ENCODE data around the gene CRISP3. TPM values are rescaled to one million over a fixed set of nuclear protein-coding genes. Genes with fewer than 3 reads are reported as not detected.

The CRISP3 gene
- total RNA-seq, 1 experiment from 2014 or later = not detected

DNA sequence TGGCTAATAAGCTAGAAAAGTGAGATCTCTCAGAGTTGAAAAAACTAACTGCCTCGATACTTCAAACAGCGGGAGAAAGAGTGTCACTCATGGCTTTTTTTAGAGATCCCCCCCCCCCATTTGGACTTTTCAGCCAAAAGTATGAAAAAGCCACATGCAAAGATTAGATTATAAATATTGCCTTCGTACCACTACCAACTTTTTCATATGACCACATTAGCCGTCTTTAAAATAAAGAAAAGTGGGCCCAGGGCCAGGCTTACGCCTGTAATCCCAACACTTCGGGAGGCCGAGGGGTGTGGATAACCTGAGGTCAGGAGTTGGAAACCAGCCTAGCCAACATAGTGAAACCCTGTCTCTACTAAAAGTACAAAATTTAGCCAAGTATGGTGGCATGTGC lies 38.5 kb upstream of the CRISP3 start (continued):
- TF ChIP-seq, protein P1, sequence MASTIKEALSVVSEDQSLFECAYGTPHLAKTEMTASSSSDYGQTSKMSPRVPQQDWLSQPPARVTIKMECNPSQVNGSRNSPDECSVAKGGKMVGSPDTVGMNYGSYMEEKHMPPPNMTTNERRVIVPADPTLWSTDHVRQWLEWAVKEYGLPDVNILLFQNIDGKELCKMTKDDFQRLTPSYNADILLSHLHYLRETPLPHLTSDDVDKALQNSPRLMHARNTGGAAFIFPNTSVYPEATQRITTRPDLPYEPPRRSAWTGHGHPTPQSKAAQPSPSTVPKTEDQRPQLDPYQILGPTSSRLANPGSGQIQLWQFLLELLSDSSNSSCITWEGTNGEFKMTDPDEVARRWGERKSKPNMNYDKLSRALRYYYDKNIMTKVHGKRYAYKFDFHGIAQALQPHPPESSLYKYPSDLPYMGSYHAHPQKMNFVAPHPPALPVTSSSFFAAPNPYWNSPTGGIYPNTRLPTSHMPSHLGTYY (CRISPR knock-in tag; IDR thresholded peaks at IDR 0.05) = no peak
- TF ChIP-seq FOXK1 (CRISPR knock-in tag; IDR thresholded peaks at IDR 0.05) (no peak), ZNF317 (CRISPR knock-in tag; IDR thresholded peaks at IDR 0.05; ENCODE audit: borderline replicate concordance, low read depth) (no peak), NFATC4 (CRISPR knock-in tag; IDR thresholded peaks at IDR 0.05) (no peak), CREB1 (CRISPR knock-in tag; IDR thresholded peaks at IDR 0.05) (no peak)
- TF ChIP-seq, protein P2, sequence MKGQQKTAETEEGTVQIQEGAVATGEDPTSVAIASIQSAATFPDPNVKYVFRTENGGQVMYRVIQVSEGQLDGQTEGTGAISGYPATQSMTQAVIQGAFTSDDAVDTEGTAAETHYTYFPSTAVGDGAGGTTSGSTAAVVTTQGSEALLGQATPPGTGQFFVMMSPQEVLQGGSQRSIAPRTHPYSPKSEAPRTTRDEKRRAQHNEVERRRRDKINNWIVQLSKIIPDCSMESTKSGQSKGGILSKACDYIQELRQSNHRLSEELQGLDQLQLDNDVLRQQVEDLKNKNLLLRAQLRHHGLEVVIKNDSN (CRISPR knock-in tag; IDR thresholded peaks at IDR 0.05) = no peak

DNA sequence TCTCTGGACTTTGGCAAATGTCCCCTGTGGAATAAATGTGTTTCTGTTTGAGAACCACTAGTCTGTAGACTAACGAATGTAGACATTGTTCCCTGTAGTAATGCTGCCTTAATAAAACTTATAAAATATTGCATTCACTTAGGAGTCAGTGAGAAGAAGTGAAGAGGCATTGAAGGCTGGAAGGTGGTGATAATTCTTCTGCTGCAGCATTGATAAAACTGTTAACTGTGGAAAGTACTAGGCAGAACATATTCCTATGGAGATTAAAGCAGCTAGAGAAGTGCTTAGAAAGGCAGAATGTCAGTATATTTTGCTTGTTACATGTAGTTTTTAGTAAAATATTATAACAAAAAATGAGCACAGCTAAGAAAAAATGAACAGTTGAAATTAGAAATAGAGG lies 38.1 kb upstream of the CRISP3 start:
- Mint-ChIP-seq H3K9me3 (peaks cover 18% of the 10 kb centered on the region), H3K4me1 (peaks cover 3% of the 10 kb centered on the region), H3K4me3 (no peak overlapping the region), H3K36me3 (peaks cover 7% of the 10 kb centered on the region; the same call in 1 of the 2 replicates), H3K27me3 (ENCODE audit: low read depth) (no peaks in the 10 kb centered on the region; the same call in 1 of the 2 replicates), H3K27ac (no peak overlapping the region)
- TF ChIP-seq NR1H2 (CRISPR knock-in tag; IDR thresholded peaks at IDR 0.05) (no peak), FOXK1 (CRISPR knock-in tag; IDR thresholded peaks at IDR 0.05) (no peak), JUN (CRISPR knock-in tag; IDR thresholded peaks at IDR 0.05) (no peak), KAT7 (CRISPR knock-in tag; IDR thresholded peaks at IDR 0.05; ENCODE audit: borderline replicate concordance) (no peak), HMGA2 (CRISPR knock-in tag; IDR thresholded peaks at IDR 0.05) (no peak), CREM (CRISPR knock-in tag; IDR thresholded peaks at IDR 0.05) (no peak), FOXJ3 (CRISPR knock-in tag; IDR thresholded peaks at IDR 0.05; ENCODE audit: borderline replicate concordance) (no peak), ZNF232 (CRISPR knock-in tag; IDR thresholded peaks at IDR 0.05) (no peak), JAZF1 (CRISPR knock-in tag; IDR thresholded peaks at IDR 0.05) (no peak), ZNF423 (CRISPR knock-in tag; IDR thresholded peaks at IDR 0.05) (no peak), SMAD4 (CRISPR knock-in tag; IDR thresholded peaks at IDR 0.05) (no peak)
- TF ChIP-seq, protein P3, sequence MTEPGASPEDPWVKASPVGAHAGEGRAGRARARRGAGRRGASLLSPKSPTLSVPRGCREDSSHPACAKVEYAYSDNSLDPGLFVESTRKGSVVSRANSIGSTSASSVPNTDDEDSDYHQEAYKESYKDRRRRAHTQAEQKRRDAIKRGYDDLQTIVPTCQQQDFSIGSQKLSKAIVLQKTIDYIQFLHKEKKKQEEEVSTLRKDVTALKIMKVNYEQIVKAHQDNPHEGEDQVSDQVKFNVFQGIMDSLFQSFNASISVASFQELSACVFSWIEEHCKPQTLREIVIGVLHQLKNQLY (CRISPR knock-in tag; IDR thresholded peaks at IDR 0.05) = no peak
- TF ChIP-seq, protein P4, sequence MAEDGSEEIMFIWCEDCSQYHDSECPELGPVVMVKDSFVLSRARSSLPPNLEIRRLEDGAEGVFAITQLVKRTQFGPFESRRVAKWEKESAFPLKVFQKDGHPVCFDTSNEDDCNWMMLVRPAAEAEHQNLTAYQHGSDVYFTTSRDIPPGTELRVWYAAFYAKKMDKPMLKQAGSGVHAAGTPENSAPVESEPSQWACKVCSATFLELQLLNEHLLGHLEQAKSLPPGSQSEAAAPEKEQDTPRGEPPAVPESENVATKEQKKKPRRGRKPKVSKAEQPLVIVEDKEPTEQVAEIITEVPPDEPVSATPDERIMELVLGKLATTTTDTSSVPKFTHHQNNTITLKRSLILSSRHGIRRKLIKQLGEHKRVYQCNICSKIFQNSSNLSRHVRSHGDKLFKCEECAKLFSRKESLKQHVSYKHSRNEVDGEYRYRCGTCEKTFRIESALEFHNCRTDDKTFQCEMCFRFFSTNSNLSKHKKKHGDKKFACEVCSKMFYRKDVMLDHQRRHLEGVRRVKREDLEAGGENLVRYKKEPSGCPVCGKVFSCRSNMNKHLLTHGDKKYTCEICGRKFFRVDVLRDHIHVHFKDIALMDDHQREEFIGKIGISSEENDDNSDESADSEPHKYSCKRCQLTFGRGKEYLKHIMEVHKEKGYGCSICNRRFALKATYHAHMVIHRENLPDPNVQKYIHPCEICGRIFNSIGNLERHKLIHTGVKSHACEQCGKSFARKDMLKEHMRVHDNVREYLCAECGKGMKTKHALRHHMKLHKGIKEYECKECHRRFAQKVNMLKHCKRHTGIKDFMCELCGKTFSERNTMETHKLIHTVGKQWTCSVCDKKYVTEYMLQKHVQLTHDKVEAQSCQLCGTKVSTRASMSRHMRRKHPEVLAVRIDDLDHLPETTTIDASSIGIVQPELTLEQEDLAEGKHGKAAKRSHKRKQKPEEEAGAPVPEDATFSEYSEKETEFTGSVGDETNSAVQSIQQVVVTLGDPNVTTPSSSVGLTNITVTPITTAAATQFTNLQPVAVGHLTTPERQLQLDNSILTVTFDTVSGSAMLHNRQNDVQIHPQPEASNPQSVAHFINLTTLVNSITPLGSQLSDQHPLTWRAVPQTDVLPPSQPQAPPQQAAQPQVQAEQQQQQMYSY (CRISPR knock-in tag; IDR thresholded peaks at IDR 0.05) = no peak
- TF ChIP-seq, protein P5, sequence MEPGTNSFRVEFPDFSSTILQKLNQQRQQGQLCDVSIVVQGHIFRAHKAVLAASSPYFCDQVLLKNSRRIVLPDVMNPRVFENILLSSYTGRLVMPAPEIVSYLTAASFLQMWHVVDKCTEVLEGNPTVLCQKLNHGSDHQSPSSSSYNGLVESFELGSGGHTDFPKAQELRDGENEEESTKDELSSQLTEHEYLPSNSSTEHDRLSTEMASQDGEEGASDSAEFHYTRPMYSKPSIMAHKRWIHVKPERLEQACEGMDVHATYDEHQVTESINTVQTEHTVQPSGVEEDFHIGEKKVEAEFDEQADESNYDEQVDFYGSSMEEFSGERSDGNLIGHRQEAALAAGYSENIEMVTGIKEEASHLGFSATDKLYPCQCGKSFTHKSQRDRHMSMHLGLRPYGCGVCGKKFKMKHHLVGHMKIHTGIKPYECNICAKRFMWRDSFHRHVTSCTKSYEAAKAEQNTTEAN (CRISPR knock-in tag; IDR thresholded peaks at IDR 0.05) = no peak
- TF ChIP-seq, protein P6, sequence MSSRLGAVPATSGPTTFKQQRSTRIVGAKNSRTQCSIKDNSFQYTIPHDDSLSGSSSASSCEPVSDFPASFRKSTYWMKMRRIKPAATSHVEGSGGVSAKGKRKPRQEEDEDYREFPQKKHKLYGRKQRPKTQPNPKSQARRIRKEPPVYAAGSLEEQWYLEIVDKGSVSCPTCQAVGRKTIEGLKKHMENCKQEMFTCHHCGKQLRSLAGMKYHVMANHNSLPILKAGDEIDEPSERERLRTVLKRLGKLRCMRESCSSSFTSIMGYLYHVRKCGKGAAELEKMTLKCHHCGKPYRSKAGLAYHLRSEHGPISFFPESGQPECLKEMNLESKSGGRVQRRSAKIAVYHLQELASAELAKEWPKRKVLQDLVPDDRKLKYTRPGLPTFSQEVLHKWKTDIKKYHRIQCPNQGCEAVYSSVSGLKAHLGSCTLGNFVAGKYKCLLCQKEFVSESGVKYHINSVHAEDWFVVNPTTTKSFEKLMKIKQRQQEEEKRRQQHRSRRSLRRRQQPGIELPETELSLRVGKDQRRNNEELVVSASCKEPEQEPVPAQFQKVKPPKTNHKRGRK (CRISPR knock-in tag; IDR thresholded peaks at IDR 0.05; ENCODE audit: borderline replicate concordance) = no peak
- DNase-seq (ENCODE audit: low spot score) = no peak
- no peak for ATAC-seq
- CTCF ChIA-PET = no interaction called here
- POLR2A ChIA-PET = no interaction called here
